NCI-H69 (cell line): ENCODE results near the gene MAP3K1.
"Not testable (repeated sequence)": the region's sequence is repeated elsewhere in the genome, so short reads cannot be mapped to it uniquely, and the experiment has no call there.

Experiments
- DNase-seq: peaks from one replicate; lab custom pipeline; 2025; lab: John Stamatoyannopoulos, UW

The MAP3K1 gene

DNA sequence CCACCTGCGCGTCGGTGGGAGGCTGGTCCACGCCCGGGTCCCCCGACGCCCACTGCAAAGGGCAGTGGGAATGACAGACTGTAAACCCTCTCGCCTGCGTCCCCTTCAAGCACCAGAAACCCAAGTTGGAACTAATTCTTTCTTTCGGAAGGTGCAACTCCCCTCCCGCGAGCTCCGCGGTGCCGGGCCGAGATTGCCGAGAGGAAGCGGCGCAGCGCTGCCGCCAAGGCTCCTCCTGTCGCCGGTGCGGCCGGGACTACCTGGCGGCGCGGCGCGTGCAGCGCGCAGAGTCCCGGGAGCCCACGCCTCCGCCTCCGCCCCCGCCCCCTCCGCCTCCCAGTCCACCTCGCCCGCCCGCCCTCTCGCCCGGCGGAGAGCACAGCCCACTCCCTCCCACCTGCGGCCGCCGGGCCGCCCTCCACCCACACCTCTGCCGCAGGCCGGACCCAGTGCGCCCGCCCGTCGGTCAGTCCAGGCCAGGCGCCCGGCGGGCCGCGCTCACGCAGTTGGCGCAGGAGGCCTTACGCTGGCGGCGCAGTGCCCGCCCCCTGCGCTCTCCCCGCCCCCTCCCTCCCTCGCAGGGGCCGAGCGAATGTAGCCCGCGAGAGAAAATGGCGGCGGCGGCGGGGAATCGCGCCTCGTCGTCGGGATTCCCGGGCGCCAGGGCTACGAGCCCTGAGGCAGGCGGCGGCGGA, at the start of gene MAP3K1:
TSS of gene MAP3K1 (plus strand) at position 587 of the 695 bp plus-strand sequence. CDS start at position 612, 25 bp downstream.
- DNase-seq: peak; percentile 92

DNA sequence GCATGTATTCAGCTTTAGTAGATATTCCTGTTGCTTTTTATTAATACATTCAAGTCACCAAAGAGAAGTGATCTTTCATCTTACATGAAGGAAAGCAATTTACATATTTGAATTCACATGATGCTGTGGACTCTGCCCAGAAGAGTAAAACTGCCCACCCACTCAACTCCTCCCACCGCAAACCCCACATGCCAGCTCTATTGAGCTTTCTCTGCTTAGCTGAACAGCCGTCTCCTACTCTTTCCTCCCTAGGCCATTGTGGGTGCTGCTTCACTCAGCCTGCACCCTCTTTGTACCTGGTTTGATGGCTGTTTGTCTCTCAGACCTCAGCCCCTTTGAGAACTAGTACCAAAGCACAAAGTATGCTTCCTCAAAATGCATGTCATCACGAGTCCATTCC, 48.4 kb upstream of the MAP3K1 start:
- no peak for DNase-seq

- DNase-seq: no peak
Observed at GRCh38 chr5:56769875-56770604, 45.3 kb upstream of the MAP3K1 start.

GRCh38 chr5:56772767-56773166, 42.6 kb upstream of the MAP3K1 start:
- DNase-seq: no peak

DNA sequence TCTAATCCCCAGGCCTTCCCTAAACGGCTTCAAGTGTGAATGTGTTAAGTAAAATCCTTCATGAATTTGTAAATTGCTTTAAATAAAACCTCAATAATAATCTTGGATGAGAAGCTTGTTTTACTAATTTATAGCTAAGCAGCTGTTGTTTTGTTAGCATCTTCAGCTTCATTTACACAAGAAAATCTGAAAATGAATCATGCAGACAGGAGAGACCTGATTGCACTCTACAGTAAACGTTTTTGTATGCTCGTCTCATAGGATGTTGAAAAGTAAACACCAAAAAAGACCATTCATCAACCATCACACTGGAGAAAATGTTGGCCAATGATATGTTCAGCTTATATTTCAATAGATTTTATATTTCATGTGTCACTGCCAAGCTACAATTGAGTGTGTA, 40.4 kb upstream of the MAP3K1 start:
- DNase-seq: peak; percentile 41

DNA sequence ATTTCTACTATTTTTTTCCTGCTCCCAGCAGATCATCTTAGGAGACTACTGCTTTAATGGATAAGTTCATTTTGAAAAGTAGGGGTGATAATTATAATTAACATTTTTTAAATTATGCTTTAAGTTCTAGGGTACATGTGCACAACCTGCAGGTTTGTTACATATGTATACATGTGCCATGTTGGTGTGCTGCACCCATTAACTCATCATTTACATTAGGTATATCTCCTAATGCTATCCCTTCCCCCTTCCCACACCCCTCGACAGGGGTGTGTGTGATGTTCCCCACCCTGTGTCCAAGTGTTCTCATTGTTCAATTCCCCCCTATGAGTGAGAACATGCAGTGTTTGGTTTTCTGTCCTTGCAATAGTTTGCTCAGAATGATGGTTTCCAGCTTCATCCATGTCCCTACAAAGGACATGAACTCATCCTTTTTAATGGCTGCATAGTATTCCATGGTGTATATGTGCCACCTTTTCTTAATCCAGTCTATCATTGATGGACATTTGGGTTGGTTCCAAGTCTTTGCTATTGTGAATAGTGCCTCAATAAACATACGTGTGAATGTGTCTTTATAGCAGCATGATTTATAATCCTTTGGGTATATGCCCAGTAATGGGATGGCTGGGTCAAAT, 39.0 kb upstream of the MAP3K1 start:
- not testable (repeated sequence) for DNase-seq

GRCh38 chr5:56783261-56783660, 32.1 kb upstream of the MAP3K1 start:
- DNase-seq: no peak

GRCh38 chr5:56786346-56786745, 29.0 kb upstream of the MAP3K1 start:
- no peak for DNase-seq

- no peak for DNase-seq
Observed at GRCh38 chr5:56791396-56791795, 24.0 kb upstream of the MAP3K1 start.

GRCh38 chr5:56798521-56798920, 16.8 kb upstream of the MAP3K1 start:
- no peak for DNase-seq

DNA sequence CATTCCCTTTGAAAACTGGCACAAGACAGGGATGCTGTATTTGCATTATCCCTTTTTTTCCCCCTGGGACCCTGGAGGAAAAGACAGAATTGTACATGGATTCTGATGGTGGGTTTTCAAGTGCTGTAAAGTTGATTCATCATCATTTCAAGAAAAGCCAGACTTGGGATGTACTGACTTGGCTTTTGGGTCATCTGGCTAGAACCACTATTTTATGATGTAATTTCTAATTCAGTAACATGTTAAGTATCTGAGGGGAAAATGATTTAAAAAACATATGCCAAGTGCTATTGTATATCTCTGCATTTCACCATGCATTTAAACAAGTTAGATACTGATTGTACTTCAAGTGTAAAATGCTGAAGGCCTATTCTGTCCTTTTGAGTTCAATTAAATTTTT, 15.2 kb upstream of the MAP3K1 start:
- DNase-seq: no peak

DNA sequence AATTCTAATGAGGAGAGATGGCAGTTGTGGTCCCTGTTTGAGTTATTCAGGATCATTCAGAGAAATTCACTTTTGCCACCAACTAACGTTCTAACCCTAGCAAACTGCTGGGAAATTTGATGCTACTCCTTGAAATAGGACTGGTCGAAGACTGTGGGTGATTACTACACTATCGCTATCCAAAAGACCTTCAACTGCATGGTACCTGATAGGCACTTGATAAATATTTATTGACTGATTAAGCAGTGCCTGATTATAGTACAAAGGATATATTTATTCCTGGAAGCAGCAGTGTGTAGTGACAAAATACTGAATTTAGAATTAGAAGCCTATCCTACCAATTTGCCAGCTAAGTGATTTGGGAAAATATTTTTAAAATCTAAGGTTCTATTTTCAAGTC, 14.1 kb upstream of the MAP3K1 start:
- no peak for DNase-seq

DNA sequence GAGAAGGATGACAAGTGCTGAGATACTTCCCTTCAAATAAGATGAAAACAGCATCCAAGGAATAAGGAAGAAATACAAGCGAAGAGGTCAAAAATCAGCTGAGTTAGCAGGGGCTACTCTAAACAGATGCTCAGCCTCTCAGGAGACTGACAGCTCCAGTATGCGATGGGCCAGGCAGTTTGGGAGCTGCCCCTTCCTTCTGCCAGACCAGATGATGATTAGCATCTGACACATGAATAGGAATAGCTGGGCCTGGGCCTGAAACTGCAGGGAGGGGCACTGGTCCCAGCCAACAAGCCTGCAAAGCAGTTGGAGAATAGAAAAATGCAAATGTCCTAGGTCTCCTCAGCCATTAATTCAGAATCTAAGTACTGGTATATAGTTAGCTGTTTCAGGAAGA, 13.1 kb upstream of the MAP3K1 start:
- no peak for DNase-seq

DNA sequence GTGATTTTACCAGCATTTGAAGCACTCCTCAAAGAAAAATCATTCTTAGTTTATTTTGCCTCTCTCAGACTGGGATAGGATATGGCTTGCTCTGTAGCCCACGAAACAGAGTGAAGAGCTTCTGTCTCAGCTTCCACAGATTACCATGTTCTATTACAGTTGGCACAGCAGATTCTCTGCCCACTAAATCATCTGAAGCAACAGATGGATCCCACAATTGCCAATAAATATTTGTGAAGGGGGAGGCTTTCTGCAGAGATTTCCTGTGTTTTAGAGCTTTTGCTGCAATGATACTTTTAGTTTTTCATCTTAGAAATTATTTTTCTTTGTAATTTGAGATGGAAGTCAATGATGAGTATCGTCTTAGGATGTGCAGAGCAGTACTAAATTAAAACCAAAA, 12.3 kb upstream of the MAP3K1 start:
- no peak for DNase-seq

DNA sequence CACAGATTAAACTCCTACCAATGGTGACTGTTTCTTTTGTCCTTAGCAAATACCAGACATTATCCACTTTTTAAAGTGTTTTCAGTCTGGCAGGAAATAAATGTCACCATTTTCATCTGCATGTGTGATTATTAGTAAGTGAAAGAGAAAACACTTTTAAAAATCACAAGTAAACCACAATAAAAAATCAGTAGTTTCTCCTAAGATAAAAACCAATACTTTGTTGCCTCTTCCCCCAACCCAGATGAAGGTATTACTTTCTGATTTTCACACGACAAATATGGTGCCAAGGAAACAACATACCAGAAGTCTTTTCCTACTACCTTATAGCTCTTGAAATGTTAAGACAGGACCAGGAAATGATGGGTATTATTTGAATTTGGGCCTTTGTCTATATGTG, 11.5 kb upstream of the MAP3K1 start:
- DNase-seq: no peak

DNA sequence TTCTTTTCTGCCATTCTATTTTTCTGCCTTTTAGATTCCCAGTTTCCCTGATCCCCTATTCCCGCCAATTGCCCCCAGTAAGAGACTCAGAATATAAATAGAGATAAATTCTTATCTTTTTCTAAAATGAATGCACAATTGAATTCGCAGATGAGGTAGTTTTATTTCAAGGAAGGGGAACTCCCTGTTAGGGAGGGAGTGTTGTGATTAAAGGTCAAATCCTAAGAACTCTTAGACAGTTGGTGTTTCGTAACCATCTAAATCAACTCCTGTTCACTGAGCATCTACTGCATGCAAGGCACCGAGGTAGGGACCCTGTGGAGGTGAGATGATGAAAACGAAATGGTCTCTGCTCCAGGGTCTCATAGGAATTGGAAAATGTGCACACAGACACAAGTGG, 7.7 kb upstream of the MAP3K1 start:
- DNase-seq: no peak

- no peak for DNase-seq
Observed at GRCh38 chr5:56808211-56808610, 7.1 kb upstream of the MAP3K1 start.

- DNase-seq: no peak
Observed at GRCh38 chr5:56810826-56811225, 4.5 kb upstream of the MAP3K1 start.

GRCh38 chr5:56812110-56812509, 3.2 kb upstream of the MAP3K1 start:
- peak; percentile 82 for DNase-seq

GRCh38 chr5:56813302-56813701, 2.0 kb upstream of the MAP3K1 start:
- no peak for DNase-seq

DNA sequence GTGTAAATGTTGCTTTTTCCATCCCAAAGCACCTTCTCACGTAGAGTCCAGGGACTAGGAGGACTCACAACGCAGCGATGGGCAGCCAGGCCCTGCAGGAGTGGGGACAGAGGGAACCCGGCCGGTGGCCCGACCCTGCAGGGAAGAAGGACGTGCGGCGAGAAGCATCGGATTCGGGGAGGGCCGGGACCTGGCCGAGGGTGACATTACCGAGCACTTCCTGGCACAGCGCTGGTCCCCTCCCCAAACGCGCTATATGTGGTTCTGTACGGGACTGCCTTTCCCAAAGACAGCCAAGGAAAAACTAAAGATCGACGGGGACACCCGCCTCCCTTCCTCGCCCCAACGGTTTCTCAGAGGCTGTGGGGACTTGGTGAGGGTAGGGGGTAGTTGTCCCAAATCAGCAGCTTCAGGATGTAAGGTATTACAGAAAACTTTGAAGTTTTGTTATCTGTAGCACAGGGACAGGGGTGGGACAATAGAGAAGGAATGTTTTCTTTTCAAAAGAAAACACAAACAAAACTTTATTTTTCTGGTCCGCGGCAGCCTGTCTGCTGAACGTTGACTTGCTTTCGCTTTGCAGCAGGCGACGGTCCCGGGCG, 887 bp upstream of the MAP3K1 start:
- peak; percentile 53 for DNase-seq

DNA sequence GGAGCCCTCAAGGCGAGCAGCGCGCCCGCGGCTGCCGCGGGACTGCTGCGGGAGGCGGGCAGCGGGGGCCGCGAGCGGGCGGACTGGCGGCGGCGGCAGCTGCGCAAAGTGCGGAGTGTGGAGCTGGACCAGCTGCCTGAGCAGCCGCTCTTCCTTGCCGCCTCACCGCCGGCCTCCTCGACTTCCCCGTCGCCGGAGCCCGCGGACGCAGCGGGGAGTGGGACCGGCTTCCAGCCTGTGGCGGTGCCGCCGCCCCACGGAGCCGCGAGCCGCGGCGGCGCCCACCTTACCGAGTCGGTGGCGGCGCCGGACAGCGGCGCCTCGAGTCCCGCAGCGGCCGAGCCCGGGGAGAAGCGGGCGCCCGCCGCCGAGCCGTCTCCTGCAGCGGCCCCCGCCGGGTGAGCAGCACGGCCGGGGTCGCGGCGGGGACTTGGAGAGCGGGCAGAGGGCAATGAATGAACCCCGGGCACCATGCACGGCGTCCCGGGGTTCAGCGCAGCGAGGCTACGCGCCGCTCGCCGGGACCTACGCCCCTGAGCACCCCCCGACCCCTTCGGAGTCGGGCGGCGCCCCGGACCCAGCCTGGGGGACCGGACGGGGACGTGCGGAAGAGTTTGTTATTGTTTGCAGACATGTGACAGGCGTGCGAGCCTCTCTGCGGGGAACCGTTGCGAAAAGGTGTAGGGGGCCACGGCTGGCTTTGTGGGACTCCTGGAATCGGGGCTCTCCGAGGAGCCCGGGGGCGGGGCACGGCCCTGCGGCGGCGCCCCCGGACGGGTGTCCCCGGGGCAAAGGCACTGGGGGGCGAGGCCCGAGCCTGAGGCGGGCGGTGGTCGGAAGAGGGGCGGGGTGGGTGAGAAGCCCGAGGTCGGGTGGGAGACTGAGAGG, 553 bp downstream of the MAP3K1 start:
- DNase-seq: peak; percentile 81
